ENCODE results near the gene SSH2. TPM values are rescaled to one million over a fixed set of nuclear protein-coding genes. Genes with fewer than 3 reads are reported as not detected.

Gene SSH2
- total and polyA plus RNA-seq, 2 donors (not counting 1 experiment from before 2014, with no cell fraction given), result 51.5 to 183 TPM

DNA sequence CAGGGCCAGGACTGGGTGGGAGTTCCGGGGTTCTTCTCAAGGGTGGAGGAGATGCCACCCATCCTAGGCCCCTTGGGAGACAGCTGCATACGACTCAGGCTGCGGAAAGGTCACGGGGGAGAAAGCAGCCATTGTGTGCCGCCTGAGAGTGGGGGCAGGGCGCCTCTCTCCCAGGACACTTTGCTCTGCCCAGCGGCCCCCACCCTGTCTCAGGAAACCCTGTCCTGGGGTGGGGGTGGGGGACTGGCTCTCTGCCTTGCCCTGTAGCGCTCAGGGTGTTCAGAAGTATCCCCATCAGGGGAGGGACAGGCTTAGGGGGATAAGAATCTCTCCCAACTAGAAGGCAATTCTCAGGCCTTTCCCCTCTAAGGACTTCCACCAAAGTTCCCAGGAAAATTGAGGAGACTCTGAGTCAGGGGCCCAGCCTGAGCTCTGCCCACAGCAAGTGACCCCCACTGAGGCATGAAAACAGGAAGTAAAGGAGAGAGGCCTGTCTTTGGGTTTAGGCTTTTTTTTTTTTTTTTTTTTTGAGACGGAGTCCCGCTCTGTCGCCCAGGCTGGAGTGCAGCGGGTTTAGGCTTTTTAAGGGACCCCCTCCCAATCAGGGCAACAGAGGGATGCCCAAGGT lies 345.5 kb downstream of the SSH2 start:
- peak overlapping the region; percentile 69 for H3K4me2 ChIP-seq (replicated peaks; ENCODE audit: low read depth, low read length, poor library complexity, severe bottlenecking)
- intact Hi-C loops (cut with micrococcal nuclease), result no loop called here

More for the DNA sequence above, 345.5 kb downstream of the SSH2 start:
- WGBS (ENCODE audit: insufficient coverage), result 75% methylated on average over 4 of the region's 12 CpGs
- H4K20me1 ChIP-seq (ENCODE audit: control insufficient read depth, insufficient read depth, low read length, poor library complexity, severe bottlenecking), result peaks cover 52% of the 10 kb centered on the region
- H3K79me2 ChIP-seq (ENCODE audit: control insufficient read depth, insufficient read depth, low read length), result peaks cover 70% of the 10 kb centered on the region
- H3K4me3 ChIP-seq (ENCODE audit: control extremely low read depth in 1 of 5, extremely low read depth in 1 of 5, insufficient read depth in 1 of 5, low read depth in 2 of 5, low read length in 4 of 5), result peak overlapping the region in 2 of 5 experiments; percentile 2 to 16
- no peaks in the 10 kb centered on the region for H3K27me3 ChIP-seq (replicated peaks in 1 of 4; ENCODE audit: control extremely low read depth in 1 of 4, control insufficient read depth in 3 of 4, insufficient read depth in 4 of 4, low read length in 3 of 4)
- ATAC-seq (ENCODE audit: low read depth) (no peak), DNase-seq (no peak)
- ChIA-PET POLR2A (interaction anchor here (0.7 to 1.0 kb wide), 5 partner anchors 8 to 54 kb away, joined by 3 to 10 read pairs (median 8); partner anchors contain the start of gene ANKRD13B), CTCF (interaction anchor here (0.6 to 24.3 kb wide), 6 partner anchors 8 to 214 kb away, joined by 3 to 336 read pairs (median 6); partner anchors contain the start of gene ANKRD13B)
- H2AFZ ChIP-seq (ENCODE audit: insufficient read depth, low read depth, low read length, poor library complexity, severe bottlenecking), result peak overlapping the region; percentile 9
- H3K4me1 ChIP-seq (ENCODE audit: control insufficient read depth in 2 of 2, insufficient read depth in 2 of 2, low read length in 2 of 2), result peaks cover 35 to 45% of the 10 kb centered on the region in 2 donors
- H3K27ac ChIP-seq (ENCODE audit: low read length in 2 of 2), result peak overlapping the region in 1 of 2 donors; percentile 29
- H3K36me3 ChIP-seq (replicated peaks in 1 of 2; ENCODE audit: control extremely low read depth in 1 of 2, control insufficient read depth in 1 of 2, extremely low read depth in 1 of 2, insufficient read depth in 2 of 2, low read length in 1 of 2), result peaks cover 0 to 25% of the 10 kb centered on the region in 2 experiments
- no peaks in the 10 kb centered on the region for H3K9me3 Mint-ChIP-seq (ENCODE audit: insufficient read depth)
- TF ChIP-seq, protein P1, sequence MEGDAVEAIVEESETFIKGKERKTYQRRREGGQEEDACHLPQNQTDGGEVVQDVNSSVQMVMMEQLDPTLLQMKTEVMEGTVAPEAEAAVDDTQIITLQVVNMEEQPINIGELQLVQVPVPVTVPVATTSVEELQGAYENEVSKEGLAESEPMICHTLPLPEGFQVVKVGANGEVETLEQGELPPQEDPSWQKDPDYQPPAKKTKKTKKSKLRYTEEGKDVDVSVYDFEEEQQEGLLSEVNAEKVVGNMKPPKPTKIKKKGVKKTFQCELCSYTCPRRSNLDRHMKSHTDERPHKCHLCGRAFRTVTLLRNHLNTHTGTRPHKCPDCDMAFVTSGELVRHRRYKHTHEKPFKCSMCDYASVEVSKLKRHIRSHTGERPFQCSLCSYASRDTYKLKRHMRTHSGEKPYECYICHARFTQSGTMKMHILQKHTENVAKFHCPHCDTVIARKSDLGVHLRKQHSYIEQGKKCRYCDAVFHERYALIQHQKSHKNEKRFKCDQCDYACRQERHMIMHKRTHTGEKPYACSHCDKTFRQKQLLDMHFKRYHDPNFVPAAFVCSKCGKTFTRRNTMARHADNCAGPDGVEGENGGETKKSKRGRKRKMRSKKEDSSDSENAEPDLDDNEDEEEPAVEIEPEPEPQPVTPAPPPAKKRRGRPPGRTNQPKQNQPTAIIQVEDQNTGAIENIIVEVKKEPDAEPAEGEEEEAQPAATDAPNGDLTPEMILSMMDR (IDR thresholded peaks at IDR 0.05), result no peak
- no peak for TF ChIP-seq EZH2 (IDR thresholded peaks at IDR 0.05; ENCODE audit: borderline replicate concordance, insufficient read depth, low read depth, low read length, poor library complexity, severe bottlenecking)
- no peaks in the 10 kb centered on the region for H3K27me3 Mint-ChIP-seq
- H3K4me1 Mint-ChIP-seq, result peaks cover 51% of the 10 kb centered on the region
- no peaks in the 10 kb centered on the region for H3K9me3 ChIP-seq (ENCODE audit: control extremely low read depth in 1 of 3, control insufficient read depth in 2 of 3, insufficient read depth in 1 of 3, low read length in 2 of 3)
- H3K27ac Mint-ChIP-seq, result peak overlapping the region; percentile 71
- H3K9ac ChIP-seq (ENCODE audit: low read length), result no peak overlapping the region
- H3K4me3 Mint-ChIP-seq, result peak overlapping the region; percentile 70

Data from B cell (primary cell).